ENCODE results near the gene CPLANE2.

Gene CPLANE2

GRCh38 chr1:16202281-16203210 is 34.4 kb downstream of the CPLANE2 start:
- TF ChIP-seq MAX (IDR thresholded peaks at IDR 0.05) (no peak), REST (IDR thresholded peaks at IDR 0.05; ENCODE audit: low read depth) (no peak), YY1 (IDR thresholded peaks at IDR 0.05; ENCODE audit: low read depth) (no peak), ZBTB7A (IDR thresholded peaks at IDR 0.05; ENCODE audit: low read depth) (no peak), CREB1 (IDR thresholded peaks at IDR 0.05; ENCODE audit: low read depth) (no peak), CEBPB (IDR thresholded peaks at IDR 0.05) (no peak), TAF1 (IDR thresholded peaks at IDR 0.05; ENCODE audit: low read depth) (no peak), RAD21 (IDR thresholded peaks at IDR 0.05; ENCODE audit: low read depth) (no peak)

- TF ChIP-seq FOXM1 (IDR thresholded peaks at IDR 0.05; ENCODE audit: borderline replicate concordance, low read depth) (no peak), EGR1 (IDR thresholded peaks at IDR 0.05) (no peak), NFIC (IDR thresholded peaks at IDR 0.05) (no peak), ZBTB7A (IDR thresholded peaks at IDR 0.05; ENCODE audit: low read depth) (no peak), EP300 (IDR thresholded peaks at IDR 0.05; ENCODE audit: borderline replicate concordance) (no peak), TAF1 (IDR thresholded peaks at IDR 0.05; ENCODE audit: low read depth) (no peak), CEBPB (IDR thresholded peaks at IDR 0.05) (no peak), TCF12 (IDR thresholded peaks at IDR 0.05; ENCODE audit: low read depth) (no peak), MAX (IDR thresholded peaks at IDR 0.05) (no peak), USF1 (IDR thresholded peaks at IDR 0.05) (no peak), REST (IDR thresholded peaks at IDR 0.05; ENCODE audit: low read depth) (no peak), RAD21 (IDR thresholded peaks at IDR 0.05; ENCODE audit: low read depth) (no peak), YY1 (IDR thresholded peaks at IDR 0.05; ENCODE audit: low read depth) (no peak), TEAD4 (IDR thresholded peaks at IDR 0.05) (no peak), CREB1 (IDR thresholded peaks at IDR 0.05; ENCODE audit: low read depth) (no peak)
Observed at GRCh38 chr1:16199700-16200099, 37.3 kb downstream of the CPLANE2 start.

- no peak for TF ChIP-seq TEAD4 (IDR thresholded peaks at IDR 0.05)
- no peak for TF ChIP-seq RAD21 (IDR thresholded peaks at IDR 0.05; ENCODE audit: low read depth)
- TF ChIP-seq CEBPB (IDR thresholded peaks at IDR 0.05): no peak
- no peak for TF ChIP-seq EGR1 (IDR thresholded peaks at IDR 0.05)
- TF ChIP-seq TAF1 (IDR thresholded peaks at IDR 0.05; ENCODE audit: low read depth): no peak
- TF ChIP-seq FOXM1 (IDR thresholded peaks at IDR 0.05; ENCODE audit: borderline replicate concordance, low read depth): no peak
Observed at GRCh38 chr1:16199157-16199501, 37.9 kb downstream of the CPLANE2 start.

- no peak for TF ChIP-seq NFIC (IDR thresholded peaks at IDR 0.05)
- no peak for TF ChIP-seq USF1 (IDR thresholded peaks at IDR 0.05)
- no peak for TF ChIP-seq MAX (IDR thresholded peaks at IDR 0.05)
- no peak for TF ChIP-seq ZBTB7A (IDR thresholded peaks at IDR 0.05; ENCODE audit: low read depth)
- TF ChIP-seq TAF1 (IDR thresholded peaks at IDR 0.05; ENCODE audit: low read depth): no peak
- no peak for TF ChIP-seq EGR1 (IDR thresholded peaks at IDR 0.05)
- no peak for TF ChIP-seq REST (IDR thresholded peaks at IDR 0.05; ENCODE audit: low read depth)
- no peak for TF ChIP-seq YY1 (IDR thresholded peaks at IDR 0.05; ENCODE audit: low read depth)
- TF ChIP-seq CREB1 (IDR thresholded peaks at IDR 0.05; ENCODE audit: low read depth): no peak
- TF ChIP-seq TEAD4 (IDR thresholded peaks at IDR 0.05): no peak
- TF ChIP-seq TCF12 (IDR thresholded peaks at IDR 0.05; ENCODE audit: low read depth): no peak
- TF ChIP-seq RAD21 (IDR thresholded peaks at IDR 0.05; ENCODE audit: low read depth): no peak
- no peak for TF ChIP-seq FOXM1 (IDR thresholded peaks at IDR 0.05; ENCODE audit: borderline replicate concordance, low read depth)
- TF ChIP-seq EP300 (IDR thresholded peaks at IDR 0.05; ENCODE audit: borderline replicate concordance): no peak
- no peak for TF ChIP-seq CEBPB (IDR thresholded peaks at IDR 0.05)
Observed at GRCh38 chr1:16198444-16199156, 38.4 kb downstream of the CPLANE2 start.

Data from Ishikawa (cell line).